ENCODE data around the gene MDK. TPM values are rescaled to one million over a fixed set of nuclear protein-coding genes. Genes with fewer than 3 reads are reported as not detected.

MDK gene
- total and polyA plus RNA-seq, 2 experiments from 2014 or later: 562 to 1,225 TPM

DNA sequence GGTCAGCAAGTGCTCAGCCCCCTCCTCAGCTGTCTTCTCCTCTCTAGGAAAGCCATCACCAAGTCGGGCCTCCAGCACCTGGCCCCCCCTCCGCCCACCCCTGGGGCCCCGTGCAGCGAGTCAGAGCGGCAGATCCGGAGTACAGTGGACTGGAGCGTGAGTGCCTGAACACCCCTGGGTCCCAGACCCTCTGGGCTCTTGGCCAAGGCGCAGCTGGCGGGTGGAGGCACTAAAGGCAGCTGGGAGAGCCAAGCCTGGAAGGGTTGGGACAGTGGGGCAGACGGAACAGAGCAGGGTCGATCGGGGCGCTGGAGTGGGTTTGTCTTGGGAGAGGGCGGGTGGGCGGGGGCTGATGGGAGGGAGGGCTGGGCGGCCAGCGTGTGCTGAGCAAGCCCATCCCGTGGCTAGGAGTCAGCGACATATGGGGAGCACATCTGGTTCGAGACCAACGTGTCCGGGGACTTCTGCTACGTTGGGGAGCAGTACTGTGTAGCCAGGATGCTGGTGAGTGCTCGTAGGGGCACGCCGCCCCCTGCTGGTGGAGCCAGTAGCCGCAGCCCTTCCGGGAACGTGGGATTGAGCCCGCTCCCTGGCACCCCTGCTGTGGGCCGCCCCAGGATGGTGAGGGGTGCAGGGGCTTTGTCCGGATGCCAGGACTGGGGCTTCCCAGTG, 14.1 kb upstream of the MDK start:
- Histone ChIP-seq H3K9me2 (replicated peaks; ENCODE audit: insufficient read depth) (no peaks in the 10 kb centered on the region), H3K9me3 (ENCODE audit: low read depth) (no peaks in the 10 kb centered on the region), H3K36me3 (replicated peaks; ENCODE audit: insufficient read depth, low read depth) (no peaks in the 10 kb centered on the region), H2AFZ (no peak overlapping the region), H3K4me2 (no peak overlapping the region), H3K4me3 (no peak overlapping the region), H3K27me3 (no peaks in the 10 kb centered on the region), H3K79me2 (peaks cover 5% of the 10 kb centered on the region), H3K4me1 (ENCODE audit: insufficient read depth) (peaks cover 5% of the 10 kb centered on the region), H4K20me1 (ENCODE audit: insufficient read depth, poor library complexity, severe bottlenecking) (peaks cover 4% of the 10 kb centered on the region), H3K27ac (no peak overlapping the region)
- TF ChIP-seq EZH2 (IDR thresholded peaks at IDR 0.05; ENCODE audit: borderline replicate concordance): no peak
- TF ChIP-seq, protein P1, sequence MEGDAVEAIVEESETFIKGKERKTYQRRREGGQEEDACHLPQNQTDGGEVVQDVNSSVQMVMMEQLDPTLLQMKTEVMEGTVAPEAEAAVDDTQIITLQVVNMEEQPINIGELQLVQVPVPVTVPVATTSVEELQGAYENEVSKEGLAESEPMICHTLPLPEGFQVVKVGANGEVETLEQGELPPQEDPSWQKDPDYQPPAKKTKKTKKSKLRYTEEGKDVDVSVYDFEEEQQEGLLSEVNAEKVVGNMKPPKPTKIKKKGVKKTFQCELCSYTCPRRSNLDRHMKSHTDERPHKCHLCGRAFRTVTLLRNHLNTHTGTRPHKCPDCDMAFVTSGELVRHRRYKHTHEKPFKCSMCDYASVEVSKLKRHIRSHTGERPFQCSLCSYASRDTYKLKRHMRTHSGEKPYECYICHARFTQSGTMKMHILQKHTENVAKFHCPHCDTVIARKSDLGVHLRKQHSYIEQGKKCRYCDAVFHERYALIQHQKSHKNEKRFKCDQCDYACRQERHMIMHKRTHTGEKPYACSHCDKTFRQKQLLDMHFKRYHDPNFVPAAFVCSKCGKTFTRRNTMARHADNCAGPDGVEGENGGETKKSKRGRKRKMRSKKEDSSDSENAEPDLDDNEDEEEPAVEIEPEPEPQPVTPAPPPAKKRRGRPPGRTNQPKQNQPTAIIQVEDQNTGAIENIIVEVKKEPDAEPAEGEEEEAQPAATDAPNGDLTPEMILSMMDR (IDR thresholded peaks at IDR 0.05; ENCODE audit: poor library complexity): peak; percentile 83
- peak; percentile 74 for DNase-seq (ENCODE audit: low spot score)
- WGBS (ENCODE audit: low lambda C conversion rate, missing lambda C conversion rate): 47% methylated on average over 26 of the region's 32 CpGs

DNA sequence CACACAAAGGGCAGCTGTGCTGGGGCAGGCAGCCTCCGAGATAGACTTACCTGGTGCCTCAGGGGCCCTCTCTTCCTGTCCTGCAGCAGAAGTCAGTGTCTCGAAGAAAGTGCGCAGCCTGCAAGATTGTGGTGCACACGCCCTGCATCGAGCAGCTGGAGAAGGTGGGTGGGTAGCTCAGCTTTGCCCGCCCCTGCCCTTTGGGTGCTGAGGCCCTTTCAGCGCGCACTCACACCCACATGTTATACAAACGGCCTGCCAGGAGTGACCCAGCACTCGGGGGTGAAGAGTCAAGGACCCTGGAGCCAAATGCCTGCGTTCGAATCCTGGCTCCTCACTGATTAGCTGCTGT, 13.6 kb upstream of the MDK start:
- no peak overlapping the region for H3K4me3 ChIP-seq
- no peak overlapping the region for H3K4me2 ChIP-seq
- no peaks in the 10 kb centered on the region for H3K27me3 ChIP-seq
- peaks cover 3% of the 10 kb centered on the region for H4K20me1 ChIP-seq (ENCODE audit: insufficient read depth, poor library complexity, severe bottlenecking)
- no peak for TF ChIP-seq EZH2 (IDR thresholded peaks at IDR 0.05; ENCODE audit: borderline replicate concordance)
- no peak for TF ChIP-seq EZH2phosphoT487 (IDR thresholded peaks at IDR 0.05; ENCODE audit: low read depth, severe bottlenecking, unreplicated experiment)
- TF ChIP-seq, protein P1 (IDR thresholded peaks at IDR 0.05; ENCODE audit: poor library complexity): no peak
- H3K9me2 ChIP-seq (replicated peaks; ENCODE audit: insufficient read depth): no peaks in the 10 kb centered on the region
- DNase-seq (ENCODE audit: low spot score): no peak
- 91% methylated on average over 12 of the region's 12 CpGs for WGBS (ENCODE audit: low lambda C conversion rate, missing lambda C conversion rate)
- no peaks in the 10 kb centered on the region for H3K36me3 ChIP-seq (replicated peaks; ENCODE audit: insufficient read depth, low read depth)
- no peak overlapping the region for H3K27ac ChIP-seq
- no peaks in the 10 kb centered on the region for H3K79me2 ChIP-seq
- no peak overlapping the region for H2AFZ ChIP-seq
- peaks cover 5% of the 10 kb centered on the region for H3K4me1 ChIP-seq (ENCODE audit: insufficient read depth)
- H3K9me3 ChIP-seq (ENCODE audit: low read depth): no peaks in the 10 kb centered on the region

DNA sequence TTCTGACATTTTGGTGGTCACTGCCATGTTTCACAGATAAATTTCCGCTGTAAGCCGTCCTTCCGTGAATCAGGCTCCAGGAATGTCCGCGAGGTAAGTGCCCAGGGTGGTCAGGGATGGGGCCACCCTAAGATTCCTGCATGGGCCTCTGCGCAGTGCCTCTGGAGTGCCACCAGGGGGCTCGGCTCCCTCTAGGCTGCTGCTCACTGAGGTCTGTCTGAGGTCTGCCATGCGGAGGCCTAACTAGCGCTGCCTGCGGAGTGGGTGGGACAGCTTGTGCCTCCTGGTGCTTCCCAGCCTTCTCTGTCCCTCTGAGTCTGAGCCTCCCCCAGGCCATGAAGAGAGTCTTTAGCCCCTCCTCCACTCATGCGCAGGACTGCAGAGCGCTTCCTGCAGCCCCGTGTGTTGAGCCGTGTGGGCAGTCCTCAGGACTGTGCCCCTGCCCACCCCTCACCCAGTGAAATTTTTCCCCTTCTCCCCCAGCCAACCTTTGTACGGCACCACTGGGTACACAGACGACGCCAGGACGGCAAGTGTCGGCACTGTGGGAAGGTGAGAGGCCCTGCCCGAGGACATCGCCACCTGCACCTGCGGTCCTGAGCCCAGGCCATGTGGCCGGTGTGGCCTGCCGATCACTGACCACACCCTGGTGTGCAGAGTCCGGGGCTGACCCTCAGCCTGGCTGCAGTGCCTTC, 11.9 kb upstream of the MDK start:
- WGBS (ENCODE audit: low lambda C conversion rate, missing lambda C conversion rate): 66% methylated on average over 25 of the region's 25 CpGs
- no peaks in the 10 kb centered on the region for H3K9me2 ChIP-seq (replicated peaks; ENCODE audit: insufficient read depth)
- H3K4me1 ChIP-seq (ENCODE audit: insufficient read depth): peaks cover 5% of the 10 kb centered on the region
- peak; percentile 86 for DNase-seq (ENCODE audit: low spot score)
- H4K20me1 ChIP-seq (ENCODE audit: insufficient read depth, poor library complexity, severe bottlenecking): no peaks in the 10 kb centered on the region
- no peaks in the 10 kb centered on the region for H3K9me3 ChIP-seq (ENCODE audit: low read depth)
- TF ChIP-seq EZH2 (IDR thresholded peaks at IDR 0.05; ENCODE audit: borderline replicate concordance): no peak
- TF ChIP-seq, protein P1 (IDR thresholded peaks at IDR 0.05; ENCODE audit: poor library complexity): peak; percentile 69
- H3K27ac ChIP-seq: no peak overlapping the region
- no peaks in the 10 kb centered on the region for H3K36me3 ChIP-seq (replicated peaks; ENCODE audit: insufficient read depth, low read depth)
- no peaks in the 10 kb centered on the region for H3K79me2 ChIP-seq
- H2AFZ ChIP-seq: no peak overlapping the region
- H3K4me3 ChIP-seq: no peak overlapping the region
- H3K4me2 ChIP-seq: no peak overlapping the region
- no peaks in the 10 kb centered on the region for H3K27me3 ChIP-seq
